OCI-LY3 (cell line): Measurements from ENCODE around the gene SECTM1.

ENCODE experiments used
- EZH2phosphoT487 ChIP-seq: fragments of 200-600 bp; shearing (Covaris generic); IDR thresholded peaks from 2 replicates; pipeline ENCODE4 v1.6.1; 2018; ENCODE audit warnings: antibody characterized with exemption, mixed run types, low read depth
- TF ChIP-seq, protein P1 (sequence below): fragments of 200-600, 300-600 bp; sonication (generic); IDR thresholded peaks from 2 replicates; pipeline ENCODE4 v1.5.1; 2014; ENCODE audit warnings: antibody characterized with exemption, low read length, low read depth

DNA sequence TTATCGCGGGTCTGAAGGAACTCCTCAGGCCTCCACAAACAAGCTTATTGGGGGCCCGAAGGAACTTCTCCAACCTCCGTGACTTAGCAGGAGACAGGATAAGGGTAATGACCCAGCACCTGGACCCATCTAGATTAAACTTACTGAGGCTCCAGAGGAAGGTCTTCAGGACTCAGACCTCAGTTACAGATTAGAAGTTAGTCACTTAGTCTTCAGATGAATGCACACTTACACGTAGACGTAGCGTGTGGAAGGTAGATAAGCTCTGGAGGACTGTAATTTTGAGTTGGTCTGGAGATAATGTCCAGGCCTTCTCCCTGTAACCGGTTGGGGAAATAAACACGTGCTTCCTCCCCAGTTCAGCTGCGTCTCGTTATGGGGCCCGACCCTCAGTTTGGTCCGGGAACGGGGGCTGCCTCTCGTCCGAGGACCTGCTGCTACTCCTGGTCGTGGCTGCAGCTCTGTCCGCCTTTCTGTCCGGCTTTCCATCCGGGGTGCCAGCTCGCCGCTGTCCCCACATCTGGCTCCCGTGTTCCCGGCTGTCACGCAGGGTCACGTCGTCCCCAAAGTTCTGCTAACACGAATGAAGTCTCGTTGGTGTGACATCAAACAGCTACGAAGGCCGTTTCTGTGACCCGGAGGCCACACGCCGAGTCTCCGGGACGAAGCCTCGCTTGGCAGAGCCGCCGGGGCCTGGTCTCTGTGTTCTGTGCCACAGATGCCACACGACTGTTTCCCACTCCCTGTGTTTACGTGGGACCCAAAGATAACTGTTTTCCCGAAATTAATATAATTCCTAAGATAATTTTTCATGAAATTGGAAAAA is 11.8 kb upstream of the SECTM1 start:
- TF ChIP-seq, protein P1, sequence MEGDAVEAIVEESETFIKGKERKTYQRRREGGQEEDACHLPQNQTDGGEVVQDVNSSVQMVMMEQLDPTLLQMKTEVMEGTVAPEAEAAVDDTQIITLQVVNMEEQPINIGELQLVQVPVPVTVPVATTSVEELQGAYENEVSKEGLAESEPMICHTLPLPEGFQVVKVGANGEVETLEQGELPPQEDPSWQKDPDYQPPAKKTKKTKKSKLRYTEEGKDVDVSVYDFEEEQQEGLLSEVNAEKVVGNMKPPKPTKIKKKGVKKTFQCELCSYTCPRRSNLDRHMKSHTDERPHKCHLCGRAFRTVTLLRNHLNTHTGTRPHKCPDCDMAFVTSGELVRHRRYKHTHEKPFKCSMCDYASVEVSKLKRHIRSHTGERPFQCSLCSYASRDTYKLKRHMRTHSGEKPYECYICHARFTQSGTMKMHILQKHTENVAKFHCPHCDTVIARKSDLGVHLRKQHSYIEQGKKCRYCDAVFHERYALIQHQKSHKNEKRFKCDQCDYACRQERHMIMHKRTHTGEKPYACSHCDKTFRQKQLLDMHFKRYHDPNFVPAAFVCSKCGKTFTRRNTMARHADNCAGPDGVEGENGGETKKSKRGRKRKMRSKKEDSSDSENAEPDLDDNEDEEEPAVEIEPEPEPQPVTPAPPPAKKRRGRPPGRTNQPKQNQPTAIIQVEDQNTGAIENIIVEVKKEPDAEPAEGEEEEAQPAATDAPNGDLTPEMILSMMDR = no peak
- no peak for TF ChIP-seq EZH2phosphoT487
